ENCODE measurements around the gene HELZ2.
"Not testable (repeated sequence)": the region's sequence is repeated elsewhere in the genome, so short reads cannot be mapped to it uniquely, and the experiment has no call there.

Gene HELZ2, protein sequence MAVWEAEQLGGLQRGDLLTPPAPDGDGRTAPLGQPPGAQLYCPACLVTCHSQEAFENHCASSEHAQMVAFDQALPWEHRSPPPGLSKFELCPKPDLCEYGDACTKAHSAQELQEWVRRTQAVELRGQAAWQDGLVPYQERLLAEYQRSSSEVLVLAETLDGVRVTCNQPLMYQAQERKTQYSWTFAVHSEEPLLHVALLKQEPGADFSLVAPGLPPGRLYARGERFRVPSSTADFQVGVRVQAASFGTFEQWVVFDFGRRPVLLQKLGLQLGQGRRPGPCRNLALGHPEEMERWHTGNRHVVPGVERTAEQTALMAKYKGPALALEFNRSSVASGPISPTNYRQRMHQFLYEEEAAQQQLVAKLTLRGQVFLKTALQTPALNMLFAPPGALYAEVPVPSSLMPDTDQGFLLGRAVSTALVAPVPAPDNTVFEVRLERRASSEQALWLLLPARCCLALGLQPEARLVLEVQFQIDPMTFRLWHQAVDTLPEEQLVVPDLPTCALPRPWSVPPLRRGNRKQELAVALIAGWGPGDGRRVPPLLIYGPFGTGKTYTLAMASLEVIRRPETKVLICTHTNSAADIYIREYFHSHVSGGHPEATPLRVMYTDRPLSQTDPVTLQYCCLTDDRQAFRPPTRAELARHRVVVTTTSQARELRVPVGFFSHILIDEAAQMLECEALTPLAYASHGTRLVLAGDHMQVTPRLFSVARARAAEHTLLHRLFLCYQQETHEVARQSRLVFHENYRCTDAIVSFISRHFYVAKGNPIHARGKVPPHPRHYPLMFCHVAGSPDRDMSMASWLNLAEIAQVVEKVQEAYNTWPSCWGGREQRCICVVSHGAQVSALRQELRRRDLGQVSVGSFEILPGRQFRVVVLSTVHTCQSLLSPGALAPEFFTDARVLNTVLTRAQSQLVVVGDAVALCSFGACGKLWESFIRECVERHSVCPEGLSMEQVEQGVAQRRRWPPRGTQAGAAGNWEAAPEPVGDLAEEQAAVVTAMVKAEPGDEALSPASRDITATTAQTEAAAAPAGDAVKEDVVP (N-terminal part only)

DNA sequence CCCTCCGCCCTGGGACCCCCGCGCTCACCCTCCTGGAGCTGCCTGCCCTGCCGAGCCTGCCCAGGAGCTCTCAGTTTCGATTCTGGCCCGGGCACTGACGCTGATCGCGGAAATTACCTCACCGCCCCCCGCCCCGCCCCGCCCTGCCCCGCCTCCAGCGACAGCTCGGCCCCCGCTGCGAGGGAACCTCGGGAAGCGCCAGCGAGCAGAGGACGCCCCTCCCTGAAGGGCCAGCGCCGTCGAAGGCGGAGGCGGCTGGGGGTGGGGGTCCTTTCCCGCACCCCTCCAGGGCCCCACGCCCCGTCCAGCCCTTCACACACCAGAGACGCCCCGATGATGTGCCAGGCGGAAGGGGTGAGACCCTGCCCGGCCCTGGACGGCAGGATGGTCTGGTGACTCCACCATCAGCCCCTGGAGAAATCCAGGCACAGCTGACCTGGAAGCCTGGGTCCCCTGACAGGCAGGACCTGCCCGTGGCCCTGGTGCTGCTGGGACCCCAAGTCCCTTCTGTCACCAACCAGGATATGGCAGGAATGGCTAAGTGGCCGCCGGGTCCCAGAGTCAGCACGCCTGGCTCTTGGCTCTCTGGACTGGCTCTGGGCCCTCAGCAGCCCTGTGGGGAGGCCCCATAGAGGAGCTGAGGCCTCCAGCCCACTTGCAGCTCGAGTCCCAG lies at the start of gene HELZ2:
HELZ2 (minus strand) TSS at position 84 of the 673 bp plus-strand sequence. CDS start 1,854 bp downstream, outside the sequence.
- DNase-seq (ENCODE audit: low read depth, low spot score), result no peak

DNA sequence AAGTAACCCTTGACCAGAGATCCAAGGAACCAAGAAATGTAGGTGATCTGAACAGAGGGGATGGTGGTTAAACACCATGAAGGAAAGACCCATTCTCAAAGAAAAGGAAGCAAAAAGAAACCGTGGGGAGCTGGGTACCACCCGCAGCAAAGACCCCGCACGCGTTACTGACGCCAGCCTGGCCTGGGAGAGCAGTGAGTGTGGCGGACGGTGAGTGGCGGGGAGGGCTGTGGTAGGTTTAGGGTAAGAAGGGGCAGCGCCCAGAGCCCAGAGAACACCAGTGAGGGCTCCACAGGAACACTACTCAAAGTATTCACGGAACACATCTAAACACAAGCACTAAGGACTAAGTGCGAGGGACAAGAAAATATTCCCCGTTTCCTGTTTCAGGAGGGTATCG lies 48.7 kb upstream of the HELZ2 start:
- no peak for DNase-seq (ENCODE audit: low read depth, low spot score)

DNA sequence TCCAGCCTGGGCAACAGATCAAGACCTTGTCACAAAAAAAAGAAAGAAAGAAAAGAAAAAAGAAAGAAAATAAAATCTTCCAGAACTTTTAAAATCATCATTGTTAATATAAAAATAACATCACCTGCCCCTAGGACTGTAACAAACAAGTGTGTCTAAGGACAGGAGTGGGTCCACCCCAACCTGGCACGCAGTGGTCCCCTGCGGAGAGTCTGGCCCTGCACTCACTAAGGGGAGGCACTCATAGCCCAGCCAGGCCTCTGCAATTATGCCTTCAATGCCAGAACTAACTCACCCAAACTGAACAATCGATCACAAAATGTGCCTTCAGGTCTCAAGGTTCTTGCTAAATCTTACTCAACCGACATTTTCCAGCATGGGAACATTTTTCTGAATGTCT lies 48.1 kb upstream of the HELZ2 start:
- no peak for DNase-seq (ENCODE audit: low read depth, low spot score)

DNA sequence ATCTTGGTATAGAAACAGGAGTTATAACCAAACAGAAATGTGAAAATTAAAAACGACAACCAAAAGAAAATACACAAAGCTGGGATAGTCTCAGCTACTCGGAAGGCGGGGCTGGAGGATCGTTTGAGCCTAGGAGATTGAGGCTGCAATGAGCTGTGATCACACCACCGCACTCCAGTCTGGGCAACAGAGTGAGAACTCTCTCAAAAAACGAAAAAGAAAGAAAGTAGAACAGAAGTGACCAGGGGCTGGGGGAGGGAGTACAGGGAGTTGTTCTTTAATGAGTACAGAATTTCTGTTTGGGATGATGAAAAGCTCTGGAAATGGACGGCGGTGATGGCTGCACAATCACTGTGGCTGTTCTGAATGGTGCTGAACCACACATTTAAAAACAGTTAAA lies 47.0 kb upstream of the HELZ2 start:
- no peak for DNase-seq (ENCODE audit: low read depth, low spot score)

DNA sequence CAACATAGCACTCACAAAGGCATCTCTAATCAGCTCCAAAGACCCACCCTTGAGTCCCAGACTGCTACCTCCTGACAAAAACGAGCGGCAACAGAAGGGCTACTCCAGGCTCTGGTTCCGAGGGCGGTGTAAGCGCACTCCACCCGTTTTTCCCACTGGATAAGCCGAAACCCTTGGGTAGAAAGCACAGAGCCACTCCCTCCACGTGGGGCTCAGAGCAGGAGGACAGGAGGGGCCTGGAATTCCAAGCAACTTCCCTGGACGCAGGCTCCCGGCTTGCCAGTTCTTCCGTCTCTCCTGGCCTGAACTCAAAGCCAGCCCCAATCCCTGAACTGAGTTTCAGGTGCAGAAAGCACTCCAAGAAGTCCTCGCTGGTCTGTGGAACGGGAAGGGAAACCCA lies 45.5 kb upstream of the HELZ2 start:
- no peak for DNase-seq (ENCODE audit: low read depth, low spot score)

DNA sequence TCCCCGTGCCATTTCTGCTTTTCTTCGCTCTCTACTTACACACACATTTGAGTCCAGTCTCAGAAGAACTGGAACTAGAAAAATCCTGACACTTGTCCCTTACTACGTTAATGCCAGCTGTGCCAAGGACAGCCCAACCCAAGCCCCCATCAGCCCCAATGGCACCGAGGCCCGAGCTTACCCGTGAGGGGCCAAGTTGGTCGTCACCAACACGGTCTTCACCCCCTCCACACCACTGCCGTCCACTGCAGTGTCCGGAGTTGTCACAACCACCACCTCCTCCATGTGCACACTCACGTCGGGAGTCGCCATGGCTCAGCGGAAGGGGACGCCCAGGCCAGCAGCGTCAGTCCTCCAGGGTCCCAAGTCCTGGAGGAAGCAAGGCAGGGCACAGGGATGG lies 45.0 kb upstream of the HELZ2 start:
- no peak for DNase-seq (ENCODE audit: low read depth, low spot score)

DNA sequence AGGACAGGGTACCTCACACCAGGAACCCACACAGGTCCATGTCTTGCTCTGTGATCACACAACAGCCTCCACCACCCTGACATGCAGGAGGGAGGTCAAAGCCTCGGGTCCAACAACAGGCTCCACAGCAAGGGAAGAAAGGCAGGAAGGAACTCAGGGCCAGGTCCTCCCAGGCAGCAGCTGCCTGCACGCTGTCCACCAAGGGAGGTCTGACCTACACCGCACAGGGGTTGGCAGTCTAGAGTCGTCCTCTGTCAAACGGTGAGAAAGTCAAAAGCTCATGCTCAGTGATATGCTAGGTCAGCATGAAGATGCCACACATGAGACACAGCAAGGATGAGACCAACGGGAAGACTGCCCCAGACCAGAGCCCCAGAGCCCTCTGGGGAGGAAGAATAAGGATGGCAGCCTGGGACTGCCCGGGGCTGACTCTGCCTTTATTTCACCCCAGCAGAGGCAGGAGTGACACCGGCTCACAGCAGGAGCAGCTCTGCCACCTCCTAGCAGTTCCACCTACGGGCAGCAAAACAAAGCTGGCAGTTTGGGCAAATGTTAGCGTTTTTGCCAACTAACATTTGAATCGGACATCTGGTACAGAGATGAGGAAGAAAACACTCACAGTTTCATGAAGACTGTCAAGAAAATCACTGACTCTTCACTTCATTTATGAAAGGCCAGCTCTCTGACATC lies 44.4 kb upstream of the HELZ2 start:
- DNase-seq (ENCODE audit: low read depth, low spot score), result no peak

DNA sequence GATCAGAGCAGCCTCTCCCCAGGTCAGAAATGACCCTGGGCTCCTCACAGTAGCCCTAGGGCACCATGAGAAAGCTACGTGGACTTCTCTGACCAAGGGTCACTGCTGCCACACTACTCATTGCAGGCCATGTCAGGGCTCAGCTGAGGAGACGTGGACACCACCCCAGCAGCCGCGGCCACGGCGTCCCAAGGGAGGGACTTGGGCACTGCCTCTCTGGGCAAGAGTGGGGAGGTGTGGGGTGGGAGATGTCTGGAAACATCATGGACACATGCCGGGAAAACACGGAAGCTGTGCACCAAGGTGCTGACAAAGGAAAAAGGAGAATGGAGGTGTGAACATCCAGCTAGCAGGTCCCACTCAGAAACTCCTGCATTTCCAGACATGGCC lies 43.8 kb upstream of the HELZ2 start:
- no peak for DNase-seq (ENCODE audit: low read depth, low spot score)

DNA sequence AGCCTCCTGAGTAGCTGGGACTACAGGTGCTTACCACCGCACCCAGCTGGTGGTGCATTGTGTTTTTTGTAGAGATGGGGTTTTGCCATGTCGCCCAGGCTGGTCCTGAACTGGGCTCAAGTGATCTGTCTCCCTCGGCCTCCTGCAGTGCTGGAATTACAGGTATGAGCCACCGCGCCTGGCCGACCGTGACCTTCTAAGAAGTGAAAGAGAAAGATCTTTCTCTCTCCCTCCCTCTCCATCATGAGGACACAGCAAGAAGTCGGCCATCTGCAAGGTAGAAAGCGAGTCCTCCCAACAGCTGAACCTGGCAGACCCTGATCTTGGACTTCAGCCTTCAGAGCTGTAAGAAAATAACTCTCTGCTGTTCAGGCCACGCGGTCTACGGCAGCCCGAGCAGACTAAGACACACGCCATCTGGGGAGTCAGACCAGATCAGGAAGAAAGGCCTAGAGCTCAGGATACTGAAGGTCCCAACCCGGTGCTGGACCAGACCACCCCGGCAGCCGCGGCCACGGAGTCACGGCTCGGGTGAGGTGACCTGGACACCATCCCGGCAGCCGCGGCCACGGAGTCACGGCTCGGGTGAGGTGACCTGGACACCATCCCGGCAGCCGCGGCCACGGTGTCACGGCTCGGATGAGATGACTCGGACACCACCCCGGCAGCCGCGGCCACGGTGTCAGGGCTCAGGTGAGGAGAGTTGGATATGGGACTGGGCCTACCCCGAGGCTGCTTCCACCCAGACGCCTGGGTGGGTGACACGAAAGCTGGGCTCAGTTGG lies 43.2 kb upstream of the HELZ2 start:
- no peak for DNase-seq (ENCODE audit: low read depth, low spot score)

DNA sequence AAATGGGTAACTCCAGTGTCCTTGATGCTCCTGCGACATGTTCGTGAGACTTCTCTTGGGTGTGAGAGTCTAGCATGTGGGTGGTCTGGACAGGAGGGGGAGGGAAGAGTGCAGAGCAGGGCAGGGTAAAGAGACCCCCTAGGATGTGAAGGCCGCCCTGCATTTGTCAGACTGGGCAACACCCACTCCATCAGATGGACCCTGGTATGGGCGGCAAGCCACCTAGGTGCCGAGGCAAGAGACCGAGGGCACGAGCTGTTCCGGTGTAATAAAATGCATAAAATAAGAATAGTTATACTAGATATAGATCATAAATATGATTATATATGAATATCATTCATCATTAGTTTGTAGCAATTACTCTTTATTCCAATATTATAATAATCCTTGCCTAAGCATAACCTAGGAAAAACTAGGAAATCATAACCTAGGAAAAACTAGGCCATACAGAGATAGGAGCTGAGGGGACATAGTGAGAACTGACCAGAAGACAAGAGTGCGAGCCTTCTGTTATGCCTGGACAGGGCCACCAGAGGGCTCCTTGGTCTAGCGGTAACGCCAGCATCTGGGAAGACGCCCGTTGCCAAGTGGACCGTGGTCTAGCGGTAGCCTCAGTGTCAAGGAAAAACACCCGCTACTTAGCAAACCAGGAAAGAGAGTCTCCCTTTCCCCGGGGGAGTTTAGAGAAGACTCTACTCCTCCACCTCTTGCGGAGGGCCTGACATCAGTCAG lies 40.0 kb upstream of the HELZ2 start:
- DNase-seq (ENCODE audit: low read depth, low spot score), result not testable (repeated sequence)

DNA sequence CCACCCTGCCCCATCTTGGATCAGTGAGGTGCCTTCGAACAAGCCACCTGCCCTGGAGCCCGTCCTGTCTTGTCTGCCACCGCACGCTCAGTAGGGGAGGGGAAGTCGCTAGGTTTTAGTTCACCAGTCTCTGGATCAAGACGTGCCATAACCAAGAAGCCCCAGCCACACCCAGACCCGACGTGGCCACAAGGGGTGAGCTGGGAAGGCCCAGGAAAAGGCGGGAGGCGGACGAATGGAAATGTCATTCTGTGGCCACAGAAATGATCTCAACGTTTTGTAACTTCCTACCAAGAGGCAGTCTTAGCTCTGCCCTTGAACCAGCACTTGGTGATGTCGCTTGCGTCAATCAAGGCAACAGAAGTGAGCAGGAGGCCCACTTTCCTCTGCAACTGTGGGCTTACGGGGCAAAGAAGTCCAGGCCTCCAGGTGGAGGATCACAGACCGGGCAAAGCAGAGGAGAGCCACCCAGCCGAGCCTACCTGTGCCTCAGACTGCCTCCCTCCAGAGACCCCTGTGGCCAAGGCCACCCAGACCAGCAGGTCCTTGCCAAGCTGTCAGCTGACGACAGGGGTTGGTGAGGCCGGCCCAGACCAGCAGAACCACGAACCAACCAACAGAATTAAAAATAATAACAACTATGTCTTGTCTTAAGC lies 38.4 kb upstream of the HELZ2 start:
- DNase-seq (ENCODE audit: low read depth, low spot score), result no peak

DNA sequence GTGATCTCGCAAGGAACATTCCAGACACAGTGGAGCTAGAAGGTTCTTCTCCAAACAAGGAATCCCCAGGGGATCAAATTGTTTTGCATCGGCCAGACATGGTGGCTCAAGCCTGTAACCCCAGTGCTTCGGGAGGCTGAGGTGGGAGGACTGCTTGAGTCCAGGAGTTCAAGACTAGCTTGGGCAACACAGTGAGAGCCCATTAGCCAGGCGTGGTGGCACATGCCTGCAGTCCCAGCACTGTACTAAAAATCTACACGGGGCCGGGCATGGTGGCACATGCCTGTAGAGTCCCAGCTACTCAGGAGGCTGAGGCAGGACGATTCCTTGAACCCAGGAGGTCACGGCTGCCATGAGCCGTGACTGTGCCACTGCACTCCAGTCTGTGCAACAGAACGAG lies 37.6 kb upstream of the HELZ2 start:
- DNase-seq (ENCODE audit: low read depth, low spot score), result no peak

DNA sequence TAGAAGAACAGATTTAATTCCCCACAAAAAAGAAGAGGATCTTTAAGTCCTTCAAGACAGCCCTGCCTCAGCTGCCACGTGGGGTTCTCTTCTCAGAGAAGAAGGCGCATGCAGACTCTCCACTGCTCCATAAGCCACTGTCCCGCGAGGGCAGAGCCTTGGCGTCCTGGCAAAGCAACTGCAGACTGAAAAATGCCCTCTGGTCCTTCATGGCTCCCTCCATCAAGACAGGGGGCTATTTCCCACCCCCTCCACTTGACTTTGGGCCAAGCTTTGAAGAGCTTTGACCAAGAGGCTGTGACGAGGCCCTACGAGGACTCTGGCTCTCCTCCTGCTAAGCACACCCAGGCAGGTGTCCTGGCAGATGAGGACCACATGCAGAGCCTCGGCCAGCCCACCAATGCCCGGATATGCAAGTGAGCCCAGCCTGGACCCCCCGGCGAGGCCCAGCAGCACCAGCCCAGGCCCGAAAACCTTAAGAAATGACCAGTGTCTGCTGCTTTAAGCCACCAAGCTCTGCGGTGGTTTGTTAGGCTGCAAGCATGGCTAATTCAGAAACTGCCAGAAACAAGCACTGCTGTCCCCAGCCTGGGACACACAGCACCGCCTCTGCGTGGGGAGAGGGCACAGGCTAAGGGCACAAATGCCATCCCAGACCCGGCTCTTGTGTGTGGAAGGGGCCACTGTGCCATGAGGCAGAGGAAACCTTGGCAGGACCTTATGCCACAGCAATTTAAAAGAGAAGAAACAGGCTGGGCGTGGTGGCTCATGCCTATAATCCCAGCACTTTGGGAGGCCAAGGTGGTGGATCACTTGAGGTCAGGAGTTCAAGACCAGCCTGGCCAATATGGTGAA lies 36.8 kb upstream of the HELZ2 start:
- no peak for DNase-seq (ENCODE audit: low read depth, low spot score)

DNA sequence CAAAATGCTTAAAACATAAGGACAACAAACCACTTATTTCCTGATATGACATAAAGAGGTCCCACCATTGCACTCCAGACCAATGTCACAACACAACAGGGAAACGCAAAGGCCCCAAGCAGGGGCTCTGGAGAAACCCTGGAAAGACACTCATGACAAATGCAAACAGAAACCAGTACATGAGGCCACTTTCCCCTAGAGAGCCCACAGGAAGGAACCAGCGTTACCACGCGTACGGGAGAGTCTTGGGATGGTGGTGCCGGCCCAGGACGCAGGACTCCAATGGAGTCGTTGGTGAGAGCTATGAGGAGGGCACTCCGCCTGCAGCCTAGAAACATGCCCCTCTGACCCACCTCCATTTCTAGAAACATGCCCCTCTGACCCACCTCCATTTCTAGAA lies 32.6 kb upstream of the HELZ2 start:
- DNase-seq (ENCODE audit: low read depth, low spot score), result no peak

DNA sequence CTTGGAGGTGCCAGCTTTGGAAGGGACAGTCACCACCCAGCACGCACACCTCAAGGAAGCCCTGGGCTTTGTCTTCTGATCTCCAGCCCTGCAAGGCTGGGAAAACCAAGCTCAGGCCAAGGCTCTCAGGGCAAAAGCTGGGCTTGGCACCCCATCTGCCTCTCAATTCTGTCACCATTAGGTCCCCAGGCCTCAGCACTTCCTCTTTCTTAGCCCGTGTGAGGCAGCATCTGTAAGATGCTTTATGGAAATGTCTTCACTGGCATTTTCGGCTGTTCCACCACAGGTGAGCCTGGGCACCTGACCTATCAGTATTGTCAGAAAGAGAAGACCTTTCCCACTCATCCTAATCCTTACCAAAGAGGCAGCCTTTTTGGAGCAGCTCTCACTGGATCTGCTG lies 28.3 kb upstream of the HELZ2 start:
- DNase-seq (ENCODE audit: low read depth, low spot score), result no peak

DNA sequence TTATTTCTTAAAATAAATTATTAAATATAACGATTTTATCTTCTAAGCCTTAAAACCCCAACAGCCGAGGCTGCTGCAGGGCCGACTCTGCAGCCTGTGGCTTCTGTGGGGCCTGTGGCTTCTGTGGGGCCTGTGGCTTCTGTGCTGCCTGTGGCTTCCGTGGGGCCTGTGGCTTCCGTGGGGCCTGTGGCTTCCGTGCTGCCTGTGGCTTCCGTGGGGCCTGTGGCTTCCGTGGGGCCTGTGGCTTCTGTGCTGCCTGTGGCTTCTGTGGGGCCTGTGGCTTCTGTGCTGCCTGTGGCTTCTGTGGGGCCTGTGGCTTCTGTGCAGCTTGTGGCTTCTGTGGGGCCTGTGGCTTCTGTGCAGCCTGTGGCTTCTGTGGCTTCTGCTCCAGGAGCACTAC lies 27.6 kb upstream of the HELZ2 start:
- not testable (repeated sequence) for DNase-seq (ENCODE audit: low read depth, low spot score)

DNA sequence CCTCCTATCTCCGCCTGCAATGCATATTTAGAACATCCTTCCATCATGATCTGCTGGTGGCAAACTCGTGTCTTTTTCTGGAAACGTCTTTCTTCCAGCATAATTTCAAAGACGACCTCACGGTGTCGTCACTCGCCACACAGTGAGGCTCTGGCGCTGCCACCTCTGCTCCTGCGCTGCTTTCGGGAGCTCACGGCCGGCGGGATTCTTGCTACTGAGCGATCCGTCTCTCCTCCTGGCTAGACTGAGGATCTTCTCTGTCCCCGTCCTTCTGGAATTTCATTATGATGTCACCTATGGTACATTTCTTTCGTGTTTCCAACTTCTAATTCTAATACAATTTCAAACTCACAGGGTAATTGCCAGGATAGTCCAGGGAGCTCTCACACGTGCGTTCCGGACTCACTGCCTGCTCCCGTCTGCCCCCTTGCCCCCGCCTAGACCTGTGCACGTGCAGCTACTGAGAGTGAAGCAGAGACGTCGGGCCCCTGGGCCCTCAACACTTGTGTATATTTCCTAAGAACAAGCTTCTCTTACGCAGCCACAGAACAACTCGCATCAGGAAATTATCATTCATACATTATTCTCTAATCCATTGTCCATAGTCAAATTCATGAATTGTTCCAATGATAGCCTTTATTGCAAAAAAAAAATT lies 25.5 kb upstream of the HELZ2 start:
- no peak for DNase-seq (ENCODE audit: low read depth, low spot score)
